Natural killer cell (primary cell): ENCODE data around the gene LARP4B. TPM values are rescaled to one million over a fixed set of nuclear protein-coding genes. Genes with fewer than 3 reads are reported as not detected.

Source experiments
- ATAC-seq, 3 donors: fragments of 150-1000 bp in 2 of 3; fragments of 200-7000 bp in 1 of 3; cut with Tn5 transposase; 1 replicate in 1 of 3; 2 replicates in 2 of 3; pipeline ENCODE4 v1.10.0; 2021; ENCODE audit warnings: mild to moderate bottlenecking in 2 of 3, moderate library complexity in 2 of 3
- DNase-seq, 2 donors: peaks; one replicate each; pipeline versions ENCODE4 v3.0.0 to v3.0.0-alpha.2; 2013 to 2021; ENCODE audit warnings: mixed read lengths in 1 of 2
- H3K27ac ChIP-seq: one replicate; pipeline ENCODE4 v1.5.1; 2013; ENCODE audit warnings: mild to moderate bottlenecking, low read length
- H3K27me3 ChIP-seq: one replicate; pipeline ENCODE4 v1.6.1; 2013; ENCODE audit warnings: low read length; ENCODE audit not compliant: control insufficient read depth, insufficient read depth
- H3K36me3 ChIP-seq: one replicate; pipeline ENCODE4 v1.6.1; 2013; ENCODE audit warnings: low read length; ENCODE audit not compliant: control insufficient read depth, insufficient read depth
- H3K4me1 ChIP-seq: one replicate; pipeline ENCODE4 v1.6.1; 2013; ENCODE audit warnings: low read length; ENCODE audit not compliant: control insufficient read depth, insufficient read depth
- H3K4me3 ChIP-seq: one replicate; pipeline ENCODE4 v1.5.1; 2013; ENCODE audit warnings: low read length
- H3K9me3 ChIP-seq: one replicate; pipeline ENCODE4 v1.6.1; 2013; ENCODE audit warnings: low read length; ENCODE audit not compliant: control insufficient read depth, insufficient read depth
- H3K27ac Mint-ChIP-seq, 2 donors: one replicate each; pipeline ENCODE4 v1.8.0; 2022; ENCODE audit warnings: mild to moderate bottlenecking in 2 of 2, mixed read lengths in 2 of 2, moderate library complexity in 1 of 2
- H3K27me3 Mint-ChIP-seq, 2 donors: one replicate each; pipeline ENCODE4 v1.8.0; 2022; ENCODE audit warnings: low read depth in 2 of 2, mixed read lengths in 2 of 2
- H3K36me3 Mint-ChIP-seq: one replicate; pipeline ENCODE4 v1.8.0; 2022; ENCODE audit warnings: mixed read lengths
- H3K4me1 Mint-ChIP-seq, 2 donors: one replicate each; pipeline ENCODE4 v1.8.0; 2022; ENCODE audit warnings: mixed read lengths in 2 of 2
- H3K4me3 Mint-ChIP-seq: one replicate; pipeline ENCODE4 v1.8.0; 2022; ENCODE audit warnings: mild to moderate bottlenecking, moderate library complexity, mixed read lengths
- H3K9me3 Mint-ChIP-seq, 2 donors: one replicate each; pipeline ENCODE4 v1.8.0; 2022; ENCODE audit warnings: mixed read lengths in 2 of 2
- WGBS: methylation state at CpG from one replicate; pipeline ENCODE4 v1.1.7; 2013; ENCODE audit warnings: missing lambda C conversion rate; ENCODE audit not compliant: insufficient coverage; 5-methylcytosine and 5-hydroxymethylcytosine counted together
- intact Hi-C: fragments of 100-400 bp; cut with micrococcal nuclease; formaldehyde crosslinking; loops from one replicate; pipeline ENCODE4 v1.14.2; 2022
- total RNA-seq, 4 donors: library from RNA; stranded (reverse); fragments of 120-200 nt in 1 of 4; gene quantifications; one replicate each; pipeline versions ENCODE4 v1.2.3 to v1.2.4, GENCODE V29; 2013 to 2022
- TF ChIP-seq, protein P1 (sequence below): fragments of 200-600 bp; IDR thresholded peaks from one replicate; pipeline ENCODE4 v1.8.0; 2022; ENCODE audit warnings: antibody characterized with exemption

Gene LARP4B
- total RNA-seq, 3 donors from 2014 or later (not counting 1 experiment from before 2014, with no cell fraction given): 75.5 to 95.4 (median 90.2) TPM

GRCh38 chr10:782751-783648 lies 148.5 kb downstream of the LARP4B start:
- no peaks in the 10 kb centered on the region for H3K9me3 ChIP-seq
- ATAC-seq: no peak
- H3K4me1 ChIP-seq: no peaks in the 10 kb centered on the region
- H3K4me3 ChIP-seq: no peak overlapping the region
- Mint-ChIP-seq H3K27ac (no peak overlapping the region), H3K4me1 (peaks cover 0 to 6% of the 10 kb centered on the region in 2 donors), H3K36me3 (no peaks in the 10 kb centered on the region), H3K4me3 (no peak overlapping the region), H3K27me3 (peaks cover 12 to 17% of the 10 kb centered on the region in 2 donors), H3K9me3 (no peaks in the 10 kb centered on the region)
- TF ChIP-seq, protein P1, sequence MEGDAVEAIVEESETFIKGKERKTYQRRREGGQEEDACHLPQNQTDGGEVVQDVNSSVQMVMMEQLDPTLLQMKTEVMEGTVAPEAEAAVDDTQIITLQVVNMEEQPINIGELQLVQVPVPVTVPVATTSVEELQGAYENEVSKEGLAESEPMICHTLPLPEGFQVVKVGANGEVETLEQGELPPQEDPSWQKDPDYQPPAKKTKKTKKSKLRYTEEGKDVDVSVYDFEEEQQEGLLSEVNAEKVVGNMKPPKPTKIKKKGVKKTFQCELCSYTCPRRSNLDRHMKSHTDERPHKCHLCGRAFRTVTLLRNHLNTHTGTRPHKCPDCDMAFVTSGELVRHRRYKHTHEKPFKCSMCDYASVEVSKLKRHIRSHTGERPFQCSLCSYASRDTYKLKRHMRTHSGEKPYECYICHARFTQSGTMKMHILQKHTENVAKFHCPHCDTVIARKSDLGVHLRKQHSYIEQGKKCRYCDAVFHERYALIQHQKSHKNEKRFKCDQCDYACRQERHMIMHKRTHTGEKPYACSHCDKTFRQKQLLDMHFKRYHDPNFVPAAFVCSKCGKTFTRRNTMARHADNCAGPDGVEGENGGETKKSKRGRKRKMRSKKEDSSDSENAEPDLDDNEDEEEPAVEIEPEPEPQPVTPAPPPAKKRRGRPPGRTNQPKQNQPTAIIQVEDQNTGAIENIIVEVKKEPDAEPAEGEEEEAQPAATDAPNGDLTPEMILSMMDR: no peak
- intact Hi-C loops: no loop called here
- peaks cover 8% of the 10 kb centered on the region for H3K27me3 ChIP-seq
- no peak overlapping the region for H3K27ac ChIP-seq
- WGBS: 89% methylated on average over 32 of the region's 32 CpGs
- no peak for DNase-seq
- H3K36me3 ChIP-seq: no peaks in the 10 kb centered on the region

- no peak for ATAC-seq
- H3K4me3 ChIP-seq: no peak overlapping the region
- TF ChIP-seq, protein P1: no peak
- peaks cover 8% of the 10 kb centered on the region for H3K27me3 ChIP-seq
- no peak for DNase-seq
- H3K9me3 Mint-ChIP-seq: no peaks in the 10 kb centered on the region
- H3K4me1 ChIP-seq: no peaks in the 10 kb centered on the region
- peaks cover 0 to 6% of the 10 kb centered on the region in 2 donors for H3K4me1 Mint-ChIP-seq
- no peaks in the 10 kb centered on the region for H3K9me3 ChIP-seq
- no peak overlapping the region for H3K4me3 Mint-ChIP-seq
- H3K27me3 Mint-ChIP-seq: peaks cover 12 to 17% of the 10 kb centered on the region in 2 donors
- H3K36me3 Mint-ChIP-seq: no peaks in the 10 kb centered on the region
- H3K27ac Mint-ChIP-seq: no peak overlapping the region
- H3K36me3 ChIP-seq: no peaks in the 10 kb centered on the region
- 95% methylated on average over 21 of the region's 21 CpGs for WGBS
- intact Hi-C loops: no loop called here
- no peak overlapping the region for H3K27ac ChIP-seq
Observed at GRCh38 chr10:780536-781524, 150.7 kb downstream of the LARP4B start.

DNA sequence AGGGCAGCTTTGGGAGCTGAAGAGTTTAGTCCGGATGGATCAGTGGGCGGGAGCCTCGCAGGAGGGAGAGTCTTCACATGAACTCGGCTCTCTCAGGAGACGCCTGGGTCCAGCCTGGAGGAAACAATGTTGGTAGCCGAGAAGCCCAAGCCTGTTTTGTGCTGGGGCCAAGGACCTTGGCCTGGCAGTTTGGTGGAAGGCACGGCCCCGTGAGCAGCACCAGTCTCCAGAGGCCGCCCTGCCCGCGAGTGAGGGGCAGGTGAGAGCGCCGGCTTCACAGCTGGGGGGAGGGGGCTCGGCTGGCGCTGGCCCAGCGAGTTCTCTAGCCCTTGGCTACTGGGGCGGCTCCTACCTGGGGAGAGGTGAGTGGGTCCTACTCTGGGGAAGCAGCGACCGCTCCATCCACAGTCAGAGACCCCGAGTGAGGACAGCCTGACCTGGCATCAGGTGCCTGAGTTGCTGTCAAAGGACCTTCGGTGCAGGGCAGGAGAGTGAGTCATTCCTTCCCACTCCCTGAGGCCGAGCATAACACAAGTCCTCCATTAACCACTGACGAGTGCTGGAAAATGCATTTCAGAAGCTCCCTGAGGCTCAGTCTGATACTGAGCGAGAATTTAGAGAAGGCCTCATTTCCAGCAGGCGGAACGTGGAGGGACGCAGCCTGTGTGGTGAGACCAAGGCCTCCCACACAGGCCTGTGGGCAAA lies 152.7 kb downstream of the LARP4B start:
- peak overlapping the region; percentile 53 for H3K4me3 Mint-ChIP-seq
- TF ChIP-seq, protein P1: no peak
- Histone ChIP-seq H3K4me3 (no peak overlapping the region), H3K36me3 (no peaks in the 10 kb centered on the region), H3K27ac (no peak overlapping the region), H3K4me1 (no peaks in the 10 kb centered on the region), H3K9me3 (no peaks in the 10 kb centered on the region), H3K27me3 (peaks cover 3% of the 10 kb centered on the region)
- no peaks in the 10 kb centered on the region for H3K36me3 Mint-ChIP-seq
- H3K27me3 Mint-ChIP-seq: peaks cover 9 to 17% of the 10 kb centered on the region in 2 donors
- peaks cover 0 to 6% of the 10 kb centered on the region in 2 donors for H3K4me1 Mint-ChIP-seq
- no peak overlapping the region for H3K27ac Mint-ChIP-seq
- H3K9me3 Mint-ChIP-seq: no peaks in the 10 kb centered on the region
- 84% methylated on average over 27 of the region's 27 CpGs for WGBS
- intact Hi-C loops: no loop called here
- no peak for DNase-seq
- no peak for ATAC-seq
